A673 (cell line): ENCODE measurements around the gene TTI1.

Experiments
- CTCF ChIP-seq: fragments of 300-800, 200-600 bp; sonication (generic); conservative IDR thresholded peaks from 2 replicates; pipeline ENCODE4 v1.5.1; 2017; ENCODE audit warnings: low read depth, mild to moderate bottlenecking, antibody characterized with exemption, low read length, moderate library complexity, mixed read lengths
- EZH2 ChIP-seq: fragments of 200-600 bp; sonication (generic); IDR thresholded peaks from 2 replicates; pipeline ENCODE4 v1.6.1; 2017; ENCODE audit warnings: borderline replicate concordance, low read depth, mild to moderate bottlenecking, mixed read lengths, antibody characterized with exemption, low read length; ENCODE audit not compliant: poor library complexity, severe bottlenecking

DNA sequence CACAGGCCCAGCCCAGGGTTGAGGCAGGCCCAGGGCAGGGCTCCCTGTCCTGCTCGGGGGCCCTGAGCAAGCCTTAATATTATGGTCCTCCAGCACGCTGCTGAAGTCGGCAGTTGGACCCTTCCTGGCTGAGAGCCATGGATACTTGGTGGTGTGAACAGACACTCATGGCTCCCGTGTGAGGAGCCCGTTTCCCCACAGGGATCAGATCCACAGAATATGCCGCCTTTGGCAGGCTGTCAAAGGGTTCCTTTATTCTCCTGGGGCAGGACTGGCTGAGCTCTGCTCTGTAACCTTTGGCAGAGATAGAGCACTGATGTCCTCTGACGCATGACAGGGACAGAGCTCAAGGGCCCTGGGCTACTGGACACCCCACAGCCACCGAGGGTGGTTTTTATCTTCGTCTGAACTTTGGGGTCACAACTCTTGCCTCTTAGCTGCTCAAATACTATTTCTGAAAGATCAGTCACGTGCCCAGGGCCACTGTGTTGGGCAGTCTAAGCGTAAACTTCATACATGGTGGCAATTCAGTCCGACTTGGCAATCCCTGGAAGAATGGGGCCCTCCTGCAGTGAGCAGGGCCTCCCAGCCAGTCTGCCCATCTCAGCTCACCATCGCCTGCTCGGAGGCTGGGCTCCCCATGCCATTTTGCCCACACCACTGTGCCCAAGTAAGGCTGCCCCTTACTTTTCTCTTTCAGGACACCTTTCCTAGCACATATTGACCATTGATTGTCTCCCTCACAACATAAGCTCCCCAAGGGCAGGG is 49.1 kb downstream of the TTI1 start:
- no peak for TF ChIP-seq CTCF
- no peak for TF ChIP-seq EZH2
